ENCODE results near the gene CREBBP. TPM values are rescaled to one million over a fixed set of nuclear protein-coding genes. Genes with fewer than 3 reads are reported as not detected.

The CREBBP gene
- 10.4 and 13.9 TPM in 2 replicates for total RNA-seq

GRCh38 chr16:3880623-3881498 lies at the start of gene CREBBP:
CREBBP (minus strand) TSS chr16:3880713; CDS start chr16:3879916, 797 bp downstream.

DNA sequence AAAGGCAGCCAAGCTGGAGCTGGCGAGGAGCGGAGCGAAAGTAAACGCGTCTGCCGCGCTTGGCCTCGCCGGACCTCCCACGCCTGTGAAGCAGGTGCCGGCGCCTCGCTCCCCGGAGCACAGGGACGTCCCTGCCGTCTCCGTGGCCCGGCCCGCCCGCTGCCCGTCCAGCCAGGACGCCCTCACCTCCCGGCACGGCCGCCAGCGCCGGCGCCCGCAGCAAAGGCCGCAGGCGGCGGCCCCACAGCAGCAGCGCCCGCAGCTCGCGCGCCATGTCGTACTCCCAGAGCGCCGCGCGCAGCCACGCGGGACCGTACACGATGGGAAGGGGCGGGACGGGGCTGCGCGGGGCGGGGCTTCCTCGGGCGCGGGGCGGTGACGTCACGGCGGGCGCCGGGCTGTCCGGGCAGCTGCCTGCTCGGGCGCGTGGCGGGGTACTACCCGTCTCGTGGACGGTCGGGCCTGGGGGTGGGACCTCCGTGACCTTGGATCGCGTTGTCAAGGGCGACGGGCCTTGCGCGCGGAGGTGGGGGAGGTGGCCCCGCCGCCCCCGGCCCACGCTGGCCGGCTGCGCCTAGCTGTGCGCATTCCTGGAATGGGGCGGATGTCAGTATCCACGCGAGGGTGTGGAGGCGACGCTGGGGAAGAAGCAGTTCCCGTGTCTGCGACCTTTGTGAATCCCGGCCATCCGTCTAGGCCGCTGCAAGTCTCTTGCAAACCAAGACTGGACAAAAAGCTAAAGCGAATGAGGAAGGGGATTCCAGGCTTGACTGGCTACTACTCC lies 163.1 kb downstream of the CREBBP start, which contains the start of gene TRAP1:
TRAP1 (minus strand) TSS at position 290 of the 784 bp plus-strand sequence; CDS start at position 274, 16 bp downstream.

Other genes with a start within 250 kb of the CREBBP start
- 6.0 and 14.2 TPM in 2 replicates for gene DNASE1, start 226.0 kb downstream of the CREBBP start, total RNA-seq
- gene TRAP1, start 163.2 kb downstream of the CREBBP start, total RNA-seq = 35.1 and 66.7 TPM in 2 replicates
- 7.6 and 14.4 TPM in 2 replicates for gene ADCY9, start 235.7 kb upstream of the CREBBP start, total RNA-seq